UCSD-AML1 (cell line): ENCODE results near the gene PRPS1.
A peak's percentile ranks its signal among the peaks of the same experiment; 100 is the strongest.
"Not testable (repeated sequence)": the region's sequence is repeated elsewhere in the genome, so short reads cannot be mapped to it uniquely, and the experiment has no call there.

Experiments used
- DNase-seq: peaks from one replicate; lab custom pipeline; 2025; ENCODE audit not compliant: unreplicated experiment; lab: John Stamatoyannopoulos, UW

PRPS1 gene

GRCh38 chrX:107627838-107628661 lies at the start of gene PRPS1:
TSS of gene PRPS1 (plus strand) at chrX:107628510. CDS start at chrX:107628629, 119 bp downstream.
- peak; percentile 88 for DNase-seq

- no peak for DNase-seq
Measured at GRCh38 chrX:107579956-107580355, 48.4 kb upstream of the PRPS1 start.

GRCh38 chrX:107581923-107582322 lies 46.4 kb upstream of the PRPS1 start:
- no peak for DNase-seq

GRCh38 chrX:107589243-107589642 lies 39.1 kb upstream of the PRPS1 start:
- DNase-seq, result no peak

GRCh38 chrX:107596651-107597050 lies 31.7 kb upstream of the PRPS1 start:
- DNase-seq, result no peak

GRCh38 chrX:107597264-107597663 lies 31.0 kb upstream of the PRPS1 start:
- no peak for DNase-seq

GRCh38 chrX:107597791-107598190 lies 30.5 kb upstream of the PRPS1 start:
- DNase-seq, result no peak

GRCh38 chrX:107599450-107599861 lies 28.9 kb upstream of the PRPS1 start:
- no peak for DNase-seq

GRCh38 chrX:107600366-107600765 lies 27.9 kb upstream of the PRPS1 start:
- no peak for DNase-seq

GRCh38 chrX:107601326-107601725 lies 27.0 kb upstream of the PRPS1 start:
- no peak for DNase-seq

- no peak for DNase-seq
Measured at GRCh38 chrX:107601759-107602158, 26.6 kb upstream of the PRPS1 start.

- DNase-seq, result no peak
Measured at GRCh38 chrX:107602694-107603239, 25.5 kb upstream of the PRPS1 start.

- DNase-seq, result no peak
Measured at GRCh38 chrX:107603429-107604159, 24.7 kb upstream of the PRPS1 start.

- DNase-seq, result not testable (repeated sequence)
Measured at GRCh38 chrX:107609061-107609460, 19.2 kb upstream of the PRPS1 start.

- no peak for DNase-seq
Measured at GRCh38 chrX:107610667-107611066, 17.6 kb upstream of the PRPS1 start.

- DNase-seq, result no peak
Measured at GRCh38 chrX:107619885-107620322, 8.4 kb upstream of the PRPS1 start.

GRCh38 chrX:107624893-107625292 lies 3.4 kb upstream of the PRPS1 start:
- DNase-seq, result no peak

GRCh38 chrX:107625739-107626138 lies 2.6 kb upstream of the PRPS1 start:
- no peak for DNase-seq

GRCh38 chrX:107626481-107626880 lies 1.8 kb upstream of the PRPS1 start:
- DNase-seq, result no peak

GRCh38 chrX:107626916-107627315 lies 1.4 kb upstream of the PRPS1 start:
- DNase-seq, result no peak

- peak; percentile 49 for DNase-seq
Measured at GRCh38 chrX:107628662-107629539, 591 bp downstream of the PRPS1 start.
